ENCODE results near the gene UGT1A8. TPM values are rescaled to one million over a fixed set of nuclear protein-coding genes. Genes with fewer than 3 reads are reported as not detected.

The UGT1A8 gene
- total RNA-seq, 2 donors from 2014 or later, result 15.9 to 16.8 TPM

DNA sequence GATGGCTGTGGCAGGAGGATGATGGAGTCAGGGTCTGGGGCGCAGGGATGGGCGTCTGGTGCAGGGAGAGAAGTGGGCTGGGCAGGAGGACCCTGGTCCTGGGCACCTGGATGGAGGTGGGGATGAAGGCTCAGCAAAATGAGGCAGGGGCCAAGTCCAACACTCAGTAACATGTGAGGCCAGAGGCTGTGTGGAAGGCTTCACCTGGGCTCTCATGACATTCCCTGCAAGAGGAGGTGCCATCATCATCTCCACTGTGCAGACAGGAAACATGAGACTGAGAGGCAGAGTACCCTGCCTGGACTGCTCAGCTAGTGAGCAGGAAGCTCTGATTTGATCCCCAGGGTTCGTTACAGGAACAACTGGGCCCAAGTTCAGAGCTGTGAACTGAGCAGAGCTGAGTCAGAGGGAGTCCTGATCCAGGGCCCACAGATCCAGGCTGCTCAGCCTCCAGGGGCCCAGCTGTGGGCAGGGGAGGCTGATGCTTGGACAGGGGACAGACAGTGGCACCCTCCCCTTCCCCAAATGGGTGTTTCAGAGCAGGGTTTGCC lies 200.0 kb downstream of the UGT1A8 start:
- DNase-seq, result no peak
- intact Hi-C loops (cut with DNase I), result no loop called here

DNA sequence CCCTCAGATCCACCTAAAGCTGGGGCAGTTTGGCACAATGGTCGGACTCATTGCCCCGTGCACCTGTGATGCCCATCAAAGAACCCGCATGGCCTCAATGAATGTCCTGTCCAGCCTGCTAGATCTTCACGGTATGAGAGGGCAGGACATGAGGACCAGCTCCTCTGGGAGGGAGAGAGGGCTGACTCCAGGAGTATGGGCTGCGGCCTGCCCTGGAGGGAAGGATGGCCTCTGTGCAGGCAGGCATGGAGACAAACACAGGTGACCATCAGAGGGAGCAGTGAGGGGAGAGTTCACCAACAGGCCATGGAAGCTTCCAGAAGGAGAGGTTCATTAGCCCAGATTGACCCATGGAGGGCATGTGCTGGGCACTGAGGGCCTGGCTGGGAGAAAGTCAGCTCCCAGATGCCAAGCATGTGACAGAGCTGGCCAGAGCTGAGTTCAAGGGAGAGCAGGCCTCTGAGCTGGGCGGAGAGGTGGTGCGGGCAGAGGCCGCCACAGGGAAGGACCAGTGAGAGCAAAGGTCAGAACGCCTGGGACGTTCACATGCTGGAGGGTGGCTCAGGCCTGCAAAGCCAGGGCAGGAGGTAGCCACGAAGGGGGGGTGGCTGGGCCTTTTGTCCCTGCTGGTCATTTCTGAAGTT lies 200.7 kb downstream of the UGT1A8 start:
- no peak overlapping the region for H3K9ac ChIP-seq (ENCODE audit: low read depth in 2 of 2, low read length in 2 of 2)
- H3K27me3 ChIP-seq, result no peaks in the 10 kb centered on the region
- no peaks in the 10 kb centered on the region for H3K9me3 ChIP-seq
- intact Hi-C loops (cut with DNase I), result no loop called here
- DNase-seq, result no peak
- TF ChIP-seq, protein P1, sequence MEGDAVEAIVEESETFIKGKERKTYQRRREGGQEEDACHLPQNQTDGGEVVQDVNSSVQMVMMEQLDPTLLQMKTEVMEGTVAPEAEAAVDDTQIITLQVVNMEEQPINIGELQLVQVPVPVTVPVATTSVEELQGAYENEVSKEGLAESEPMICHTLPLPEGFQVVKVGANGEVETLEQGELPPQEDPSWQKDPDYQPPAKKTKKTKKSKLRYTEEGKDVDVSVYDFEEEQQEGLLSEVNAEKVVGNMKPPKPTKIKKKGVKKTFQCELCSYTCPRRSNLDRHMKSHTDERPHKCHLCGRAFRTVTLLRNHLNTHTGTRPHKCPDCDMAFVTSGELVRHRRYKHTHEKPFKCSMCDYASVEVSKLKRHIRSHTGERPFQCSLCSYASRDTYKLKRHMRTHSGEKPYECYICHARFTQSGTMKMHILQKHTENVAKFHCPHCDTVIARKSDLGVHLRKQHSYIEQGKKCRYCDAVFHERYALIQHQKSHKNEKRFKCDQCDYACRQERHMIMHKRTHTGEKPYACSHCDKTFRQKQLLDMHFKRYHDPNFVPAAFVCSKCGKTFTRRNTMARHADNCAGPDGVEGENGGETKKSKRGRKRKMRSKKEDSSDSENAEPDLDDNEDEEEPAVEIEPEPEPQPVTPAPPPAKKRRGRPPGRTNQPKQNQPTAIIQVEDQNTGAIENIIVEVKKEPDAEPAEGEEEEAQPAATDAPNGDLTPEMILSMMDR (IDR thresholded peaks at IDR 0.05), result no peak
- no peak overlapping the region for H3K27ac ChIP-seq
- no peak overlapping the region for H3K4me3 ChIP-seq
- no peaks in the 10 kb centered on the region for H3K36me3 ChIP-seq
- no peaks in the 10 kb centered on the region for H3K4me1 ChIP-seq

More for the DNA sequence above, 200.0 kb downstream of the UGT1A8 start:
- H3K27me3 ChIP-seq, result no peaks in the 10 kb centered on the region
- H3K9me3 ChIP-seq, result no peaks in the 10 kb centered on the region
- H3K36me3 ChIP-seq, result no peaks in the 10 kb centered on the region
- H3K4me3 ChIP-seq, result no peak overlapping the region
- TF ChIP-seq, protein P1 (IDR thresholded peaks at IDR 0.05), result no peak
- no peak overlapping the region for H3K9ac ChIP-seq (ENCODE audit: low read depth in 2 of 2, low read length in 2 of 2)
- H3K4me1 ChIP-seq, result no peaks in the 10 kb centered on the region
- H3K27ac ChIP-seq, result no peak overlapping the region

DNA sequence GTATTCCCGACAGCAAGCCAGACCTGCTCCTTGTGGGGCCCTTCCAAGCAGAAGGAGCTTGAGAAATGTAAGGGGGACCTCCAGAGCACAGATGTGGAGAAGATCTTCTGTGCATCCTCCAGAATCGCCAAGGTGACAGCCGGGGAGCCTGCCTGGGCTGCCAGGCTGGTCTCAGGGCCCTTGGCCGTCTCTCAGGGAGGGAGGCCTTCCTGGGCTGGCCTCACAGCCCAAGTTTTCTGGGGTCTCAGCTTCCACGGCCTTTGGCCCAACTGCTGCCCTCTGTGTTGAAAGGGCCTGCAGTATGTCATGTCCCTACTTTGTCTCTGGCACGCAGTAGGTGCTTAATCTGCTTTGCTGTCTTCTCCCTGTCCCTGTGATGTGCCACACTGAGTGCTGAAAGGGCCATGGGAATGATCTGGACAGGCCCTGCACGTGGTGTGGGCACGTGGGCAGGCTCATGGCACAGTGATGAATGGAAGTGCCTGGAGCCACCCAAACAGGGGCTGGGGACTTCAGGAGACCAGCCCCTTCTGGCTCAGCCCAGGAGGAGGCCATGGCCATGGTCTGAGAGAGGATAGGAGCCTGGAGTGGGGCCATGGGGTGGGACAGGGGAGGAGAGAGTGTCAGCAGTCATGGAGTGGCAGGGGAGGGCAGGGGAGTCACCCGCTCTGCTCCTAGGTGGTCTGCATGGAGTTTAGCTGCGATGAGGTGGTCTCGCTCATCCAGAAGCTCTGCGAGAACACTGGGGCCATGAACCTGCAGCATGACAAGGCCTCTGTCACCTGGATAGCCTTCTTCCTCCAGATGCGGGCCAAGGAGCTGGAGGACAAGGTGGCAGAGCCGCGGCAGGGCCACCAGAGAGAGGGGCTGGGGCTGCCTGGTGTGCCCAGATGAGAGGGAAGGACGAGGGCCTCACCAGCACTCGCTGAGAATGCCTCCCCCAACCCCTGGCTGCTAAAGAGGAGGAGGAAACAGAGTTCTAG lies 201.5 kb downstream of the UGT1A8 start:
- intact Hi-C loops (cut with DNase I), result no loop called here
- Histone ChIP-seq H3K4me3 (no peak overlapping the region), H3K27me3 (no peaks in the 10 kb centered on the region), H3K9ac (ENCODE audit: low read depth in 2 of 2, low read length in 2 of 2) (no peak overlapping the region), H3K36me3 (no peaks in the 10 kb centered on the region), H3K27ac (no peak overlapping the region), H3K4me1 (no peaks in the 10 kb centered on the region), H3K9me3 (no peaks in the 10 kb centered on the region)
- TF ChIP-seq, protein P1 (IDR thresholded peaks at IDR 0.05), result no peak
- no peak for DNase-seq

DNA sequence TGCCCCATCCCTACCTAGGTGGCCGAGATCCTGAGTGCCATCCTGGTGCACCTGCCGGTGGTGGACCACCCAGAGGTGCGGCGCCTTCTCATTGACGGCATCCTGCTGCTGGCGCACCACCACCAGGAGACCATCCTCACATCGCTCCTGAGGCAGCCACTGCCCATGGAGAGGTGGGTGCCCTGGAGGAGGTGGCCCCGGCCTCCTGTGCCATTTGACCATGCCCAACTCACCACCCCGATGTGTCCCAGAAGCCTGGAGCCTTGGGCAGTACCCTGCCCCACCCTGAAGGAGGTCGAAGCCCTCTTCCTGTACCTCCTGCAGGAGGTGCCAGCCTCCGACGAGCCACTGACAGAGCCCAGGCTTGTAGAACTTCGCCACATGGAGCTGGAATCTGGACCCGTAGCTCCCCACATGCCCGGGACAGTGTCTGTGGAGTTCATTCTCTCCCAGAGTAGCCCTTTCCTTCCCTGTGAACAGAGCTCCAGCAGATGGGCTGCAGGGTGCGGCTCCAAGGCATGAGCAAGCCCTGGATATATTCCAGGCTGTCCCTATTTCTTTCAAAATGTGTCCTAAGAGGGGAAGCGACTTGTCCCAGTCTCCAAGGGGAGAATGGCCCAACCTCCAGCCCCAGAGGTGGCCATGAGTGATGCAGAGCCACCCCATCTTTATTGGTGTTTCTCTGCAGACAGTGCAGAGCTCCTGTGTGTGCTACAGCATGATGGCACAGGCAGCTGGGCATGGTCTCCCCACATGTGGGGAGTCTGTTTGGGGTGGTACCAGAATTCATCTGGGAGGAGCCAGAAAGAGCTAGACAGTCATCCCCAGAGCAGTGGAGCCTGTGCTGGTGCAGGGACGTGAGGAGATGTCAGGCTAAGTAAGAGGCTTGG lies 202.7 kb downstream of the UGT1A8 start:
- Histone ChIP-seq H3K9me3 (no peaks in the 10 kb centered on the region), H3K9ac (ENCODE audit: low read depth in 2 of 2, low read length in 2 of 2) (no peak overlapping the region), H3K4me1 (no peaks in the 10 kb centered on the region), H3K27ac (no peak overlapping the region), H3K27me3 (no peaks in the 10 kb centered on the region), H3K4me3 (no peak overlapping the region), H3K36me3 (no peaks in the 10 kb centered on the region)
- DNase-seq, result no peak
- TF ChIP-seq, protein P1 (IDR thresholded peaks at IDR 0.05), result no peak
- intact Hi-C loops (cut with DNase I), result no loop called here

DNA sequence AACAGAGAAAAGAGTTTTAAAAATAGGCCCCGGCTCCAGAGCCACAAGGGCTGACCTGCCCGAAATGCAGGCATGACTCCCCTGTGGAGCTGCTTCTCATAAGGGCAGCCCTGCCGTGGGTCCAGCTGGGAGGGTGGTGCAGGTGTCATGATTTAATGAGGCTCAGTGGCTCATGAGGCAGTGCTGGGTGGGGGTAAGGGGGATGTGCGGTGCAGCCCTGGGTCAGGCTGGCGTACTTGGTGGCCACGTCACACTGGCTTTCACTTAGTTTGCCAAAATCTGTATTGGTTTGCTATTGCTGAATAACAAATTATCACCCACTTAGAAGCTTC lies 203.3 kb downstream of the UGT1A8 start:
- no peak for DNase-seq
- H3K4me3 ChIP-seq, result no peak overlapping the region
- no peak overlapping the region for H3K9ac ChIP-seq (ENCODE audit: low read depth in 2 of 2, low read length in 2 of 2)
- intact Hi-C loops (cut with DNase I), result no loop called here
- H3K9me3 ChIP-seq, result no peaks in the 10 kb centered on the region
- no peaks in the 10 kb centered on the region for H3K27me3 ChIP-seq
- no peaks in the 10 kb centered on the region for H3K4me1 ChIP-seq
- H3K36me3 ChIP-seq, result no peaks in the 10 kb centered on the region
- TF ChIP-seq, protein P1 (IDR thresholded peaks at IDR 0.05), result no peak
- no peak overlapping the region for H3K27ac ChIP-seq

Data from colonic mucosa (tissue), 4 donors.